ENCODE results near the gene APBB2. TPM values are rescaled to one million over a fixed set of nuclear protein-coding genes. Genes with fewer than 3 reads are reported as not detected.

APBB2 gene
- total RNA-seq, 3 donors from 2014 or later (not counting 1 experiment from before 2014, with no cell fraction given) = 0.38 to 0.48 TPM; not detected in 1

DNA sequence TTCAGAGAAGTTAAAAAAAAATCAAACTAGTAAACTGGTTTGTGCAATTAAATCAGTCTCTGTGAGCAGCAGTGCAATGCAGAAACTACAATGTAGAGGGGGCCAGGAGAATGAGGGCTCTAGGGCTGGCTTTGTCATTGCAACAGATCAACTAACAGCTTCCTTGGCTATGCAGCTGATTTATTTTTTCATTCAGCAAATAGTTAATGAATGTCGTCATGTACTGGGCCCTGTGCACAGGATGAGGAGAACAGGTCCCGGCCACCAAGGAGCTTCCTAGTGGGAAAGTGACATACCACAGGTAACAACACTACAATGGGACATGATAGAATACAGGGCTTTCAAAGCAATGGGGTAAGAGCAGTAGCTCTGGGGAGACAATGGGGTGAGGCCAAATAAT lies 274.5 kb downstream of the APBB2 start:
- WGBS (ENCODE audit: insufficient coverage) = 100% methylated on average over 2 of the region's 2 CpGs
- Histone ChIP-seq H3K9me3 (ENCODE audit: control insufficient read depth, insufficient read depth, low read length) (no peaks in the 10 kb centered on the region), H3K36me3 (ENCODE audit: control insufficient read depth, insufficient read depth, low read length) (no peaks in the 10 kb centered on the region), H3K4me1 (ENCODE audit: control insufficient read depth, insufficient read depth, low read length) (no peaks in the 10 kb centered on the region), H3K27me3 (ENCODE audit: control insufficient read depth, insufficient read depth, low read length) (no peaks in the 10 kb centered on the region), H3K27ac (ENCODE audit: low read length) (no peak overlapping the region), H3K4me3 (ENCODE audit: low read length) (no peak overlapping the region)
- intact Hi-C loops (cut with micrococcal nuclease) = no loop called here
- ATAC-seq (no peak), DNase-seq (no peak)
- Mint-ChIP-seq H3K9me3 (no peaks in the 10 kb centered on the region), H3K4me1 (no peaks in the 10 kb centered on the region), H3K36me3 (no peaks in the 10 kb centered on the region), H3K4me3 (no peak overlapping the region), H3K27me3 (ENCODE audit: low read depth in 2 of 2) (peaks cover 5 to 9% of the 10 kb centered on the region in 2 donors), H3K27ac (no peak overlapping the region)
- TF ChIP-seq, protein P1, sequence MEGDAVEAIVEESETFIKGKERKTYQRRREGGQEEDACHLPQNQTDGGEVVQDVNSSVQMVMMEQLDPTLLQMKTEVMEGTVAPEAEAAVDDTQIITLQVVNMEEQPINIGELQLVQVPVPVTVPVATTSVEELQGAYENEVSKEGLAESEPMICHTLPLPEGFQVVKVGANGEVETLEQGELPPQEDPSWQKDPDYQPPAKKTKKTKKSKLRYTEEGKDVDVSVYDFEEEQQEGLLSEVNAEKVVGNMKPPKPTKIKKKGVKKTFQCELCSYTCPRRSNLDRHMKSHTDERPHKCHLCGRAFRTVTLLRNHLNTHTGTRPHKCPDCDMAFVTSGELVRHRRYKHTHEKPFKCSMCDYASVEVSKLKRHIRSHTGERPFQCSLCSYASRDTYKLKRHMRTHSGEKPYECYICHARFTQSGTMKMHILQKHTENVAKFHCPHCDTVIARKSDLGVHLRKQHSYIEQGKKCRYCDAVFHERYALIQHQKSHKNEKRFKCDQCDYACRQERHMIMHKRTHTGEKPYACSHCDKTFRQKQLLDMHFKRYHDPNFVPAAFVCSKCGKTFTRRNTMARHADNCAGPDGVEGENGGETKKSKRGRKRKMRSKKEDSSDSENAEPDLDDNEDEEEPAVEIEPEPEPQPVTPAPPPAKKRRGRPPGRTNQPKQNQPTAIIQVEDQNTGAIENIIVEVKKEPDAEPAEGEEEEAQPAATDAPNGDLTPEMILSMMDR (IDR thresholded peaks at IDR 0.05) = no peak

GRCh38 chr4:40938337-40938736 lies 276.0 kb downstream of the APBB2 start:
- Histone ChIP-seq H3K4me1 (ENCODE audit: control insufficient read depth, insufficient read depth, low read length) (no peaks in the 10 kb centered on the region), H3K27me3 (ENCODE audit: control insufficient read depth, insufficient read depth, low read length) (no peaks in the 10 kb centered on the region), H3K9me3 (ENCODE audit: control insufficient read depth, insufficient read depth, low read length) (no peaks in the 10 kb centered on the region), H3K4me3 (ENCODE audit: low read length) (no peak overlapping the region), H3K27ac (ENCODE audit: low read length) (no peak overlapping the region), H3K36me3 (ENCODE audit: control insufficient read depth, insufficient read depth, low read length) (no peaks in the 10 kb centered on the region)
- H3K36me3 Mint-ChIP-seq = no peaks in the 10 kb centered on the region
- DNase-seq (no peak), ATAC-seq (no peak)
- no peaks in the 10 kb centered on the region for H3K9me3 Mint-ChIP-seq
- peaks cover 5 to 9% of the 10 kb centered on the region in 2 donors for H3K27me3 Mint-ChIP-seq (ENCODE audit: low read depth in 2 of 2)
- H3K4me1 Mint-ChIP-seq = no peaks in the 10 kb centered on the region
- H3K4me3 Mint-ChIP-seq = no peak overlapping the region
- TF ChIP-seq, protein P1 (IDR thresholded peaks at IDR 0.05) = no peak
- intact Hi-C loops (cut with micrococcal nuclease) = no loop called here
- 69% methylated on average over 5 of the region's 5 CpGs for WGBS (ENCODE audit: insufficient coverage)
- no peak overlapping the region for H3K27ac Mint-ChIP-seq

DNA sequence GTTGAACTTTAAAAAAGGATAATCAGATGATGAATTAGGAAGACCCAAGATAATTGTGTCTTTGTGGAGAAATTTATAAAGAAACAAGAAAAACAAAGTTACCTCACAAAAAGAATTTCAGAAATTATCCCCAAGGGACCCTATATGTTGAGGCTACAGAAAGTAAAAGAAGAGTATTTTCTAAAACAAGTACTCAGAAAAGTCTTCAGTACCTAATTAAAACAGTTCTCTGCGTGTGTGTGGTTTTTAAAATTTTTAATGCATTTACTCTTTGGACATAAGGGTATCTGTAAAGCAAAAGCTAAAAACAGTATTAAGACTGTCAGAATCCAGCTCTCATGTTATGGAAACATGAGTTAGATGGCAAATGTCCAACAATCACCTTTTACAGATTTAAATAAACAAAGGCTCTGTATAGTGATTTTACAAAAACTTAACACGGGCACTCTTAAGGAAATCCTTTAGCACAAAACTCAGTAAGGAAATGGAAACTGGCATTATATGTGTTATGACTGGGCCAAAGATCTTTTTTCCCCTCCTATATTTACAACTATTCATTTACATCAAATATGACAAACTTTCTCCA lies 277.1 kb downstream of the APBB2 start:
- Mint-ChIP-seq H3K9me3 (no peaks in the 10 kb centered on the region), H3K4me3 (no peak overlapping the region), H3K4me1 (no peaks in the 10 kb centered on the region), H3K36me3 (no peaks in the 10 kb centered on the region), H3K27me3 (ENCODE audit: low read depth in 2 of 2) (peaks cover 3 to 9% of the 10 kb centered on the region in 2 donors), H3K27ac (no peak overlapping the region)
- no peaks in the 10 kb centered on the region for H3K36me3 ChIP-seq (ENCODE audit: control insufficient read depth, insufficient read depth, low read length)
- DNase-seq (no peak), ATAC-seq (no peak)
- no peak overlapping the region for H3K27ac ChIP-seq (ENCODE audit: low read length)
- no peaks in the 10 kb centered on the region for H3K9me3 ChIP-seq (ENCODE audit: control insufficient read depth, insufficient read depth, low read length)
- no CpG with 5 or more reads among the region's 2 CpGs for WGBS (ENCODE audit: insufficient coverage)
- no peaks in the 10 kb centered on the region for H3K4me1 ChIP-seq (ENCODE audit: control insufficient read depth, insufficient read depth, low read length)
- H3K27me3 ChIP-seq (ENCODE audit: control insufficient read depth, insufficient read depth, low read length) = no peaks in the 10 kb centered on the region
- intact Hi-C loops (cut with micrococcal nuclease) = no loop called here
- no peak overlapping the region for H3K4me3 ChIP-seq (ENCODE audit: low read length)
- TF ChIP-seq, protein P1 (IDR thresholded peaks at IDR 0.05) = no peak

DNA sequence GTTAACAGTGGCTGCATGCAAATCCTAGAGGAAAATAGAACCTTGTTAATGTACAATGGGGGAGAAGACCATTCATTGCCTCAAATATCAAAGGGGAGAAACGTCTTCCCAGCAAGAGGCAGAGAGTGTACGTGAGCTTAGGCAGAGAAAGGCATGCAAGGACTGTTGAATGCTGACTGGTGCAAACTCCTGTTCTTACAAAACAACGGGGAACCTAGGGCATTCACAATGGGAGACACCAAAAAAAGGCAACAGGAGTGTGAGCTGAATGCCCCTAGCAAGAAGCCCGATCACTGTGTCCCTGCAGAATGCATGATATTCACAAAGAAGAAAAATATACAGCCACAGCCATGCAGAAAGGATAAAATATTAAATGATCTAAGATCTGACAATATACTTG lies 279.7 kb downstream of the APBB2 start:
- Mint-ChIP-seq H3K9me3 (no peaks in the 10 kb centered on the region), H3K4me1 (no peaks in the 10 kb centered on the region), H3K27me3 (ENCODE audit: low read depth in 2 of 2) (peaks cover 0 to 5% of the 10 kb centered on the region in 2 donors), H3K4me3 (no peak overlapping the region), H3K27ac (no peak overlapping the region), H3K36me3 (no peaks in the 10 kb centered on the region)
- Histone ChIP-seq H3K27me3 (ENCODE audit: control insufficient read depth, insufficient read depth, low read length) (no peaks in the 10 kb centered on the region), H3K9me3 (ENCODE audit: control insufficient read depth, insufficient read depth, low read length) (no peaks in the 10 kb centered on the region), H3K4me3 (ENCODE audit: low read length) (no peak overlapping the region), H3K36me3 (ENCODE audit: control insufficient read depth, insufficient read depth, low read length) (no peaks in the 10 kb centered on the region), H3K4me1 (ENCODE audit: control insufficient read depth, insufficient read depth, low read length) (no peaks in the 10 kb centered on the region), H3K27ac (ENCODE audit: low read length) (no peak overlapping the region)
- DNase-seq = no peak
- no peak for ATAC-seq
- intact Hi-C loops (cut with micrococcal nuclease) = no loop called here
- WGBS (ENCODE audit: insufficient coverage) = 82% methylated on average over 4 of the region's 4 CpGs
- TF ChIP-seq, protein P1 (IDR thresholded peaks at IDR 0.05) = no peak

Data from natural killer cell (primary cell).